ENCODE measurements around the gene ZNF853.
"Not testable (repeated sequence)": the region's sequence is repeated elsewhere in the genome, so short reads cannot be mapped to it uniquely, and the experiment has no call there.

ZNF853 gene

GRCh38 chr7:6614953-6615722 lies at the start of gene ZNF853:
Gene ZNF853, plus strand, starts transcription at chr7:6615610. Its CDS starts 565 bp downstream, at chr7:6616175.
- no peak for DNase-seq (ENCODE audit: low read depth in 1 of 2, low spot score in 1 of 2)

GRCh38 chr7:6565655-6566054 lies 49.8 kb upstream of the ZNF853 start:
- DNase-seq (ENCODE audit: low read depth in 1 of 2, low spot score in 1 of 2) = no peak

- DNase-seq (ENCODE audit: low read depth in 1 of 2, low spot score in 1 of 2) = no peak
Observed at GRCh38 chr7:6567886-6568285, 47.5 kb upstream of the ZNF853 start.

GRCh38 chr7:6571160-6571779 lies 44.1 kb upstream of the ZNF853 start:
- DNase-seq (ENCODE audit: low read depth in 1 of 2, low spot score in 1 of 2) = no peak

GRCh38 chr7:6575281-6576023 lies 40.0 kb upstream of the ZNF853 start:
- DNase-seq (ENCODE audit: low read depth in 1 of 2, low spot score in 1 of 2) = no peak

- DNase-seq (ENCODE audit: low read depth in 1 of 2, low spot score in 1 of 2) = no peak
Observed at GRCh38 chr7:6576024-6576866, 39.2 kb upstream of the ZNF853 start.

- not testable (repeated sequence) for DNase-seq (ENCODE audit: low read depth in 1 of 2, low spot score in 1 of 2)
Observed at GRCh38 chr7:6576867-6577368, 38.5 kb upstream of the ZNF853 start.

- DNase-seq (ENCODE audit: low read depth in 1 of 2, low spot score in 1 of 2) = peak; percentile 69 to 83
Observed at GRCh38 chr7:6577369-6578113, 37.9 kb upstream of the ZNF853 start, which contains the start of gene ZDHHC4. Gene ZDHHC4, plus strand, starts transcription at chr7:6577454. Its CDS starts 3,108 bp downstream, at chr7:6580562.

- no peak for DNase-seq (ENCODE audit: low read depth in 1 of 2, low spot score in 1 of 2)
Observed at GRCh38 chr7:6578114-6579084, 37.0 kb upstream of the ZNF853 start.

- DNase-seq (ENCODE audit: low read depth in 1 of 2, low spot score in 1 of 2) = no peak
Observed at GRCh38 chr7:6579446-6579845, 36.0 kb upstream of the ZNF853 start.

- not testable (repeated sequence) for DNase-seq (ENCODE audit: low read depth in 1 of 2, low spot score in 1 of 2)
Observed at GRCh38 chr7:6585746-6586432, 29.5 kb upstream of the ZNF853 start.

GRCh38 chr7:6588566-6588965 lies 26.8 kb upstream of the ZNF853 start:
- DNase-seq (ENCODE audit: low read depth in 1 of 2, low spot score in 1 of 2) = no peak

- no peak for DNase-seq (ENCODE audit: low read depth in 1 of 2, low spot score in 1 of 2)
Observed at GRCh38 chr7:6589151-6589828, 26.1 kb upstream of the ZNF853 start.

GRCh38 chr7:6589829-6590644 lies 25.4 kb upstream of the ZNF853 start, which contains the start of gene INTS15:
Gene INTS15, plus strand, starts transcription at chr7:6590021. Its CDS starts 263 bp downstream, at chr7:6590284.
- DNase-seq (ENCODE audit: low read depth in 1 of 2, low spot score in 1 of 2) = peak; percentile 68 to 78

- DNase-seq (ENCODE audit: low read depth in 1 of 2, low spot score in 1 of 2) = no peak
Observed at GRCh38 chr7:6590645-6591110, 24.7 kb upstream of the ZNF853 start.

- no peak for DNase-seq (ENCODE audit: low read depth in 1 of 2, low spot score in 1 of 2)
Observed at GRCh38 chr7:6600093-6600492, 15.3 kb upstream of the ZNF853 start.

- no peak for DNase-seq (ENCODE audit: low read depth in 1 of 2, low spot score in 1 of 2)
Observed at GRCh38 chr7:6604458-6604857, 11.0 kb upstream of the ZNF853 start.

All from stimulated activated CD4-positive, alpha-beta T cell treated with anti-CD3 and anti-CD28 coated beads, Interleukin-15, amount 100 ng/mL, for 1 hour (primary cell).